HEK293 (cell line): Measurements from ENCODE around the gene TNS4.

Experiments
- CTCF ChIA-PET: fragments of 350-600 bp; formaldehyde crosslinking; extraction: SDS; loops from one replicate; lab custom pipeline; 2021; ENCODE audit warnings: antibody characterized with exemption; lab: Yijun Ruan, JAX
- POLR2A ChIA-PET: fragments of 300-600 bp; formaldehyde crosslinking; extraction: SDS; loops from one replicate; lab custom pipeline; 2020; ENCODE audit warnings: antibody characterized with exemption, inconsistent platforms; lab: Yijun Ruan, JAX
- H3K27ac ChIP-seq: fragments of 200-500 bp; sonication (Bioruptor generic); 2 replicates; pipeline ENCODE4 v1.5.1; 2014; ENCODE audit warnings: low read depth, low read length, control low read depth, inconsistent platforms; ENCODE audit errors: extremely low read depth
- H3K36me3 ChIP-seq, 2 experiments: fragments of 200-500 bp in 1 of 2; sonication (Bioruptor generic) in 1 of 2; 1 replicate in 1 of 2; 2 replicates in 1 of 2; pipeline ENCODE4 v1.5.1; 2014 to 2017; ENCODE audit warnings: inconsistent platforms in 2 of 2, low read length in 2 of 2; ENCODE audit not compliant: control insufficient read depth in 2 of 2, insufficient read depth in 1 of 2
- H3K4me1 ChIP-seq: fragments of 200-500 bp; sonication (Bioruptor generic); 2 replicates; pipeline ENCODE4 v1.5.1; 2014; ENCODE audit warnings: mild to moderate bottlenecking, low read length, inconsistent platforms; ENCODE audit not compliant: control insufficient read depth, insufficient read depth
- H3K4me3 ChIP-seq: 2 replicates; pipeline ENCODE4 v1.5.1; 2011; ENCODE audit warnings: low read depth, mild to moderate bottlenecking, control low read depth, low read length, moderate library complexity
- H3K9me3 ChIP-seq: fragments of 200-500 bp; sonication (Bioruptor generic); 2 replicates; pipeline ENCODE4 v1.5.1; 2014; ENCODE audit warnings: low read depth, low read length, inconsistent platforms; ENCODE audit not compliant: control insufficient read depth, insufficient read depth
- IKZF3 ChIP-seq: fragments of 450-650 bp; IDR thresholded peaks from 2 replicates; pipeline ENCODE4 v1.5.0; 2018; ENCODE audit warnings: missing biosample characterization, mild to moderate bottlenecking, missing genetic modification characterization, moderate library complexity
- MYNN ChIP-seq: fragments of 450-650 bp; formaldehyde crosslinking; IDR thresholded peaks from 2 replicates; pipeline ENCODE4 v1.5.1; 2016; ENCODE audit warnings: missing biosample characterization, missing genetic modification characterization, borderline replicate concordance
- OSR2 ChIP-seq: fragments of 450-650 bp; formaldehyde crosslinking; IDR thresholded peaks from 2 replicates; pipeline ENCODE4 v1.5.1; 2016; ENCODE audit warnings: missing biosample characterization, missing genetic modification characterization
- OVOL3 ChIP-seq: fragments of 450-650 bp; formaldehyde crosslinking; IDR thresholded peaks from 2 replicates; pipeline ENCODE4 v1.5.1; 2016; ENCODE audit warnings: missing biosample characterization, missing genetic modification characterization
- YY2 ChIP-seq: fragments of 450-650 bp; formaldehyde crosslinking; IDR thresholded peaks from 2 replicates; pipeline ENCODE4 v1.5.1; 2016; ENCODE audit warnings: missing biosample characterization, missing genetic modification characterization
- ZBTB1 ChIP-seq: fragments of 450-650 bp; formaldehyde crosslinking; IDR thresholded peaks from 2 replicates; pipeline ENCODE4 v1.5.1; 2016; ENCODE audit warnings: missing biosample characterization, missing genetic modification characterization
- ZBTB20 ChIP-seq: fragments of 450-650 bp; formaldehyde crosslinking; IDR thresholded peaks from 2 replicates; pipeline ENCODE4 v1.5.1; 2016; ENCODE audit warnings: missing biosample characterization, missing genetic modification characterization
- ZNF138 ChIP-seq: fragments of 450-650 bp; formaldehyde crosslinking; IDR thresholded peaks from 2 replicates; pipeline ENCODE4 v1.5.1; 2016; ENCODE audit warnings: missing biosample characterization, missing genetic modification characterization, borderline replicate concordance
- ZNF16 ChIP-seq: fragments of 450-650 bp; formaldehyde crosslinking; IDR thresholded peaks from 2 replicates; pipeline ENCODE4 v1.5.1; 2016; ENCODE audit warnings: low read depth, missing biosample characterization, missing genetic modification characterization
- ZNF174 ChIP-seq: fragments of 450-650 bp; formaldehyde crosslinking; IDR thresholded peaks from 2 replicates; pipeline ENCODE4 v1.5.0; 2017; ENCODE audit warnings: missing biosample characterization, mild to moderate bottlenecking, missing genetic modification characterization
- ZNF23 ChIP-seq: fragments of 450-650 bp; formaldehyde crosslinking; IDR thresholded peaks from 2 replicates; pipeline ENCODE4 v1.5.1; 2016; ENCODE audit warnings: missing biosample characterization, missing genetic modification characterization, borderline replicate concordance
- ZNF248 ChIP-seq: fragments of 450-650 bp; formaldehyde crosslinking; IDR thresholded peaks from 2 replicates; pipeline ENCODE4 v1.5.1; 2017; ENCODE audit warnings: missing biosample characterization, missing genetic modification characterization
- ZNF302 ChIP-seq: fragments of 450-650 bp; formaldehyde crosslinking; IDR thresholded peaks from 2 replicates; pipeline ENCODE4 v1.5.1; 2016; ENCODE audit warnings: missing biosample characterization, missing genetic modification characterization, low read depth
- TF ChIP-seq, protein P1 (sequence below): fragments of 450-650 bp; formaldehyde crosslinking; IDR thresholded peaks from 2 replicates; pipeline ENCODE4 v1.5.1; 2017; ENCODE audit warnings: missing biosample characterization, missing genetic modification characterization
- TF ChIP-seq, protein P2 (sequence below): fragments of 450-650 bp; formaldehyde crosslinking; IDR thresholded peaks from 2 replicates; pipeline ENCODE4 v1.5.1; 2016; ENCODE audit warnings: missing biosample characterization, missing genetic modification characterization
- TF ChIP-seq, protein P3 (sequence below): fragments of 450-650 bp; formaldehyde crosslinking; IDR thresholded peaks from 2 replicates; pipeline ENCODE4 v1.5.1; 2017; ENCODE audit warnings: missing biosample characterization, missing genetic modification characterization
- TF ChIP-seq, protein P4 (sequence below): fragments of 450-650 bp; formaldehyde crosslinking; IDR thresholded peaks from 2 replicates; pipeline ENCODE4 v1.5.1; 2017; ENCODE audit warnings: missing biosample characterization, missing genetic modification characterization
- TF ChIP-seq, protein P5 (sequence below): fragments of 450-650 bp; formaldehyde crosslinking; optimal IDR thresholded peaks from 2 replicates; pipeline ENCODE3; 2016; ENCODE audit warnings: missing biosample characterization, mild to moderate bottlenecking, missing genetic modification characterization

The TNS4 gene

DNA sequence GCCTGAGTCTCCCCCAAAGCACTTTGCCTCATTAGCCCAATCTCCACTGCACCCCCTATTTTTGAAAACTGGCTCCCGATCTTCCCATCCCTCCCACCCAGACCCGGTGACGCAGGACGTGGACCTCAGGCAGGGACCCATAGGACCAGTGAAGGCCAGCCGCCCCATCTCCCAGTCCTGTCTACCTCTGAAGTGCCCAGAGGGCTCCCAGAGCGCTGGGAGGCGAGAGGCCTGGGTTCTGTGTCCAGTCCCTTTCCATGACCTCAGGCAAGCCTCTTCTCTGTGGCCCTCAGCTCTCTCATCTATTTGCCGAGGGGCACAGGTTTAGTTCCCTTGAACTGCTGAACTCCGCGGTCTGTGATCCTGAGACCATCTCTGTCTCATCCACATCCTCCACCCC, 714 bp downstream of the TNS4 start:
- TF ChIP-seq, protein P1, sequence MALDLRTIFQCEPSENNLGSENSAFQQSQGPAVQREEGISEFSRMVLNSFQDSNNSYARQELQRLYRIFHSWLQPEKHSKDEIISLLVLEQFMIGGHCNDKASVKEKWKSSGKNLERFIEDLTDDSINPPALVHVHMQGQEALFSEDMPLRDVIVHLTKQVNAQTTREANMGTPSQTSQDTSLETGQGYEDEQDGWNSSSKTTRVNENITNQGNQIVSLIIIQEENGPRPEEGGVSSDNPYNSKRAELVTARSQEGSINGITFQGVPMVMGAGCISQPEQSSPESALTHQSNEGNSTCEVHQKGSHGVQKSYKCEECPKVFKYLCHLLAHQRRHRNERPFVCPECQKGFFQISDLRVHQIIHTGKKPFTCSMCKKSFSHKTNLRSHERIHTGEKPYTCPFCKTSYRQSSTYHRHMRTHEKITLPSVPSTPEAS (tag by site-specific recombination), result no peak
- TF ChIP-seq ZBTB1 (tag by site-specific recombination), result no peak
- TF ChIP-seq, protein P2, sequence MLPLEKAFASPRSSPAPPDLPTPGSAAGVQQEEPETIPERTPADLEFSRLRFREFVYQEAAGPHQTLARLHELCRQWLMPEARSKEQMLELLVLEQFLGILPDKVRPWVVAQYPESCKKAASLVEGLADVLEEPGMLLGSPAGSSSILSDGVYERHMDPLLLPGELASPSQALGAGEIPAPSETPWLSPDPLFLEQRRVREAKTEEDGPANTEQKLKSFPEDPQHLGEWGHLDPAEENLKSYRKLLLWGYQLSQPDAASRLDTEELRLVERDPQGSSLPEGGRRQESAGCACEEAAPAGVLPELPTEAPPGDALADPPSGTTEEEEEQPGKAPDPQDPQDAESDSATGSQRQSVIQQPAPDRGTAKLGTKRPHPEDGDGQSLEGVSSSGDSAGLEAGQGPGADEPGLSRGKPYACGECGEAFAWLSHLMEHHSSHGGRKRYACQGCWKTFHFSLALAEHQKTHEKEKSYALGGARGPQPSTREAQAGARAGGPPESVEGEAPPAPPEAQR (tag by site-specific recombination), result no peak
- no peak for TF ChIP-seq ZNF16 (tag by site-specific recombination)
- no peak for TF ChIP-seq YY2 (tag by site-specific recombination)
- TF ChIP-seq, protein P3, sequence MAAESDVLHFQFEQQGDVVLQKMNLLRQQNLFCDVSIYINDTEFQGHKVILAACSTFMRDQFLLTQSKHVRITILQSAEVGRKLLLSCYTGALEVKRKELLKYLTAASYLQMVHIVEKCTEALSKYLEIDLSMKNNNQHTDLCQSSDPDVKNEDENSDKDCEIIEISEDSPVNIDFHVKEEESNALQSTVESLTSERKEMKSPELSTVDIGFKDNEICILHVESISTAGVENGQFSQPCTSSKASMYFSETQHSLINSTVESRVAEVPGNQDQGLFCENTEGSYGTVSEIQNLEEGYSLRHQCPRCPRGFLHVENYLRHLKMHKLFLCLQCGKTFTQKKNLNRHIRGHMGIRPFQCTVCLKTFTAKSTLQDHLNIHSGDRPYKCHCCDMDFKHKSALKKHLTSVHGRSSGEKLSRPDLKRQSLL (tag by site-specific recombination), result no peak
- no peak for TF ChIP-seq IKZF3 (tag by site-specific recombination)
- TF ChIP-seq OSR2 (tag by site-specific recombination), result no peak
- TF ChIP-seq, protein P4, sequence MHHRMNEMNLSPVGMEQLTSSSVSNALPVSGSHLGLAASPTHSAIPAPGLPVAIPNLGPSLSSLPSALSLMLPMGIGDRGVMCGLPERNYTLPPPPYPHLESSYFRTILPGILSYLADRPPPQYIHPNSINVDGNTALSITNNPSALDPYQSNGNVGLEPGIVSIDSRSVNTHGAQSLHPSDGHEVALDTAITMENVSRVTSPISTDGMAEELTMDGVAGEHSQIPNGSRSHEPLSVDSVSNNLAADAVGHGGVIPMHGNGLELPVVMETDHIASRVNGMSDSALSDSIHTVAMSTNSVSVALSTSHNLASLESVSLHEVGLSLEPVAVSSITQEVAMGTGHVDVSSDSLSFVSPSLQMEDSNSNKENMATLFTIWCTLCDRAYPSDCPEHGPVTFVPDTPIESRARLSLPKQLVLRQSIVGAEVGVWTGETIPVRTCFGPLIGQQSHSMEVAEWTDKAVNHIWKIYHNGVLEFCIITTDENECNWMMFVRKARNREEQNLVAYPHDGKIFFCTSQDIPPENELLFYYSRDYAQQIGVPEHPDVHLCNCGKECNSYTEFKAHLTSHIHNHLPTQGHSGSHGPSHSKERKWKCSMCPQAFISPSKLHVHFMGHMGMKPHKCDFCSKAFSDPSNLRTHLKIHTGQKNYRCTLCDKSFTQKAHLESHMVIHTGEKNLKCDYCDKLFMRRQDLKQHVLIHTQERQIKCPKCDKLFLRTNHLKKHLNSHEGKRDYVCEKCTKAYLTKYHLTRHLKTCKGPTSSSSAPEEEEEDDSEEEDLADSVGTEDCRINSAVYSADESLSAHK, result no peak
- TF ChIP-seq MYNN (tag by site-specific recombination), result no peak
- no peak for TF ChIP-seq ZNF248 (tag by site-specific recombination)
- TF ChIP-seq ZNF138 (tag by site-specific recombination), result no peak
- TF ChIP-seq ZNF302 (tag by site-specific recombination), result no peak
- TF ChIP-seq, protein P5, sequence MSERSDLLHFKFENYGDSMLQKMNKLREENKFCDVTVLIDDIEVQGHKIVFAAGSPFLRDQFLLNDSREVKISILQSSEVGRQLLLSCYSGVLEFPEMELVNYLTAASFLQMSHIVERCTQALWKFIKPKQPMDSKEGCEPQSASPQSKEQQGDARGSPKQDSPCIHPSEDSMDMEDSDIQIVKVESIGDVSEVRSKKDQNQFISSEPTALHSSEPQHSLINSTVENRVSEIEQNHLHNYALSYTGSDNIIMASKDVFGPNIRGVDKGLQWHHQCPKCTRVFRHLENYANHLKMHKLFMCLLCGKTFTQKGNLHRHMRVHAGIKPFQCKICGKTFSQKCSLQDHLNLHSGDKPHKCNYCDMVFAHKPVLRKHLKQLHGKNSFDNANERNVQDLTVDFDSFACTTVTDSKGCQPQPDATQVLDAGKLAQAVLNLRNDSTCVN (tag by site-specific recombination), result no peak
- no peak for TF ChIP-seq ZNF23 (tag by site-specific recombination)
- no peak for TF ChIP-seq ZNF174
- no peak for TF ChIP-seq OVOL3 (tag by site-specific recombination)
- Histone ChIP-seq H3K4me3 (no peak overlapping the region), H3K27ac (no peak overlapping the region), H3K9me3 (no peaks in the 10 kb centered on the region), H3K36me3 (no peaks in the 10 kb centered on the region), H3K4me1 (no peaks in the 10 kb centered on the region; the same call in 1 of the 2 replicates)
- ChIA-PET CTCF (interaction anchor here (0.6 to 5.1 kb wide), 6 partner anchors 19 to 209 kb away, joined by 3 to 31 read pairs (median 6); no protein-coding TSS in a partner anchor), POLR2A (interaction anchor here (1.1 kb wide), 1 partner anchor 14 kb away, joined by 4 read pairs; no protein-coding TSS in a partner anchor)

DNA sequence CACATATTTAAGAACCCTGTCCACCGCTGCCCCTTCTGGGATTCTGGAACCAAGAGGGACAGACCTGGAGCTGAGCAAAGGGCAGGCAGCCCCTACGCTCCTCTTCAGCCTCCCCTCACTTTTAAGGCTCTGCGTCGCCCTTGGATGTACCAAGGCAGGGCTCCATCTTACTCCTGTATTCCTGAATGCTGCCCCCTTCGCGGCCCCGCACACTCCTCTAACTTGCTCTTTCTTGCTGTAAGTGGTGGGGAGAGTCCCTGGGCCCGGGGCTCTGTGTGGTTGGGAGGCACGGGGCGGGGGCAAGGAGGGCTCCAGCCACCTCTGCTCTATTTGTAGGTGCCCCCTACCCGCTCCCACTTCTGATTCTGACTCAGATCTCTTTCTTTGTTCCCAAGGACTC, 1.2 kb downstream of the TNS4 start:
- no peak overlapping the region for H3K4me3 ChIP-seq
- H3K27ac ChIP-seq, result no peak overlapping the region
- no peaks in the 10 kb centered on the region for H3K36me3 ChIP-seq
- peak; percentile 56 for TF ChIP-seq ZBTB20
- TF ChIP-seq OSR2 (tag by site-specific recombination), result no peak
- ChIA-PET POLR2A (interaction anchor here (1.0 to 1.1 kb wide), 3 partner anchors 14 to 33 kb away, joined by 3 to 4 read pairs (median 3); no protein-coding TSS in a partner anchor), CTCF (interaction anchor here (1.2 to 5.1 kb wide), 4 partner anchors 18 to 60 kb away, joined by 3 to 31 read pairs (median 6); no protein-coding TSS in a partner anchor)
- no peaks in the 10 kb centered on the region; the same call in 1 of the 2 replicates for H3K4me1 ChIP-seq
- no peaks in the 10 kb centered on the region for H3K9me3 ChIP-seq
